Limb (tissue), 2 donors: Measurements from ENCODE around the gene BARX1.
"Not testable (repeated sequence)": the region's sequence is repeated elsewhere in the genome, so short reads cannot be mapped to it uniquely, and the experiment has no call there.

Experiments used
- DNase-seq, 2 donors: peaks; one replicate each; pipeline ENCODE4 v3.0.0-alpha.2; 2016; ENCODE audit errors: extremely low spot score in 2 of 2

The BARX1 gene, protein sequence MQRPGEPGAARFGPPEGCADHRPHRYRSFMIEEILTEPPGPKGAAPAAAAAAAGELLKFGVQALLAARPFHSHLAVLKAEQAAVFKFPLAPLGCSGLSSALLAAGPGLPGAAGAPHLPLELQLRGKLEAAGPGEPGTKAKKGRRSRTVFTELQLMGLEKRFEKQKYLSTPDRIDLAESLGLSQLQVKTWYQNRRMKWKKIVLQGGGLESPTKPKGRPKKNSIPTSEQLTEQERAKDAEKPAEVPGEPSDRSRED

DNA sequence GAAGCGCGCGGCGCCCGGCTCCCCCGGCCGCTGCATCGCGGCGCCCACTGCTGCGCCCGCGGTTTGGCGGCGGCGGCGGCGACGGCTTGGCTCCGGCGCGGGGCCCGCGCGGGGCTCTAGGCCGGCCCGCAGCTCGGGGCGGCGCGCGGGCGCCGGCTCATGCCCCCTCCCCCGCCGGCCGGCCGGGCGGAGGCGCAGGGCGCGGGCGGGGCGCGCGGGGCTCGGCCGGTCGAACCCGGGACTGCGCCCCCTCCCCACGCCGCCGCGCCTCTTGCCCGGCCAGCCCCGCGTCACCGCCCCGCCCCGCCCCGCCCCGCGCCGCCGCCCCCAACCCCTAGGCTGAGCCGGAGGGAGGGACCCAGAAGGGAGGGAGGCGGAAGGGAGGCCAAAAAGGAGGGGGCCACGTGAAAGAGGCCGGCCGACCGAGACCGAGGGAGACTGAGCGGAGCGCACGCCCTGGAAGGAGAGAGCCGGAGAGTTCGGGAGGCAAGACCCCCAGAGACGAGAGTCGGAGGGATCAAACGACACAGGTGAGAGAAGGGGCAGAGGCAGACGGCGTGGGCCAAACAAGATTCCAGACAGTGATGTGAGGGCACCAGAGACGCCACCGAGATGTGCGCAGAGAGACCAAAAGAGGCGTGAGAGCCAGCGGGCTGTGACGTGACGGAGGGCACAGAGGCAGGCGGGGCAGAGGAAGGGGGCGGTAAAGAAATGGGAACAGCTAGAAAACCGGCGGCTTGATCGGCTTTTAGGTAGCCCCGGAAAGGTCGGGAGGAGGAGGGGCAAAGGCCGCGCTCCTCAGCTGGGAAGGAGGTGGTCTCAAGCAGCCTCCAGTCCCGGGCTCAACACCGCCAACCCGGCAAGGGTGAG is at the start of gene BARX1:
Gene BARX1, minus strand, starts transcription at position 245 of the 870 bp plus-strand sequence. Its CDS starts 209 bp downstream, at position 36.
- DNase-seq = peak in 1 of 2 donors; percentile 63

DNA sequence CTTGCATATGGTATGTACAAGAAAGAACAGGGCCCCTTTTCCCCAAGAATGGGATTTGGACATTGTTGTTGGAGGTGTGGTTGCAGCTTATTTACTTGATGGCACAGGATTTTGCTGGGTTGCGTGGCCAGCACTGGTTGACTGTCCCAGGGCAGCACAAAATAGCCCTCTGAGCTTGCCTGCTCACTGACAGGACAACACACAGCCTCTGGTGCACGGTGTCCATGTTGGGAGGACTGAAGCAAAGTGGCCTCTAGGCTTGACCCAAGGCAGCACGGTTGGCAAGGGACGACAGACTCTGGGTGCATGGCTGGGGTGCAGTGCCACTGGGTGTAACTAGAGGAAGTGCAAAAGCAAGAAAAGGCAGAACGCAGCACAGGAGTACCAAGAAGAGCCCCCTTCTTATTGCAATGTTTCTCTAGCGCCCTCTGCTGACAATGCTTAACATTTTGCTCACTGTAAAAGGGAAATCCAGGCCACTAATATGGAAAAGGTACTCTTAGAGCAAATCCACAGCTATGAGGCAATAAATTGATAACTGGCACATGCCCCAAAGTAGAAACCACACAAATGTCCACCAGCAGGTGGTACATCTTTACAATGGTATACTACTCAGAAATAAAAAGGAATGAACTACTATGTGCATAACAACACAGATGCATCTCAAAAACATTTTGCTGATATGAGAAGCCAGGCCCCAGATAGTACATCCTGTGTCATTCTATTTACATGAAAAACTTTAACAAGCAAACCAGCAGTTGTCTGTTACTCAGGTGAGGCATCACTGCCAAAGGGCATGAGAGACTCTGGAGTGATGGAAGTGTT is 47.4 kb upstream of the BARX1 start:
- peak; percentile 21 to 44 for DNase-seq

DNA sequence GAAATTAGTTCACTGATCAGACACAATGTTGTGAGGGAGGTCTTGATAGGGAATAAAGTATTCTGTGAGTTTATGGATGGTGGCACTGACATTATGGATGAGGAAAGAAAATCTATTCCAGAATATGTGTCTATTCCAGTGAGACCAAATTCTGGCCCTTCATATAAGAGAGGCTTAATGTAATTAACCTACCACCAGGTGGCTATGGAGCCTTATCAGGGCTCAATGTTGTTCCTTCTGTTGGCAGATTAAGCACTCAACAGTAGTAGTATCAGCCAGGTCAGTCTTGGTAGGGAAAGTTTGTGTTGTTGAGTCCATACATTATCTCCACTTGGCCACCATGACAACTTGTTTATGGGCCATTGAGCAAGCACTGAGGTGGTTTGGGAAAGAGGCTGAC is 41.7 kb upstream of the BARX1 start:
- no peak for DNase-seq

DNA sequence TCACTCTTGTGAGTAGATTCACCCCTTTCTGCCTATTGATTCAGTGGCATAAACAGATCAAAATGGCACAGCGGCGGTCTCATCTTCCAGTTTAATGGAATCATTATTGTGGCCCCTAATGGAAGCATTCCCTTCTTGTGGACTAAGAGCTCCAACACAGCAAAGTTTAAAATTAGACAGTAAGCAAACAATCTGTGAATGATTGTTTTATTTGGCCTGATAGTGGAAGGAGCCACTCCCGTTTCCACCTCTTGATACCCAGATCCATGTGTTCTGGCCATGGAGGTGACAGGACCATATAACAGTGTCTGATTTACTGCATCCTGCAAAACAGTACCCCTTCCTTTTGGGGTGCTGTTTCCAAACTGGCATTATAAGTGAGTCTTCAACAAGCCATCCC is 41.2 kb upstream of the BARX1 start:
- DNase-seq = no peak

DNA sequence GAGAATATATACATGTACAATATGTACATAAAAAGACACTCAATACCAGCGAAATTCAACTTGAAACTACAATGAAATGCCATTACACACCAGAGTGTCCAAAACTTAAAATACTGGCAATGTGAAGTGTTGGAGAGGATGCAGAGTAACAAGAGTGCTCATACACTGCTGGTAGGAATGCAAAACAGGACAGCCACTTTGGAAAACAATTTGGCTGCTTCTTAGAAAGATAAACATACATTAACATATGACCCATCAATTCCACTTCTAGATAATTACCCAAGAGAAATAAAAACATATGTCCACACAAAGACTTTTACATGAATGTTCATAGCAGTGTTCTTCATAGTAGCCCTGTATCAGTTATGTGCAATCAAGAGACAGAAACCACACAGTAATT is 39.4 kb upstream of the BARX1 start:
- DNase-seq = no peak

DNA sequence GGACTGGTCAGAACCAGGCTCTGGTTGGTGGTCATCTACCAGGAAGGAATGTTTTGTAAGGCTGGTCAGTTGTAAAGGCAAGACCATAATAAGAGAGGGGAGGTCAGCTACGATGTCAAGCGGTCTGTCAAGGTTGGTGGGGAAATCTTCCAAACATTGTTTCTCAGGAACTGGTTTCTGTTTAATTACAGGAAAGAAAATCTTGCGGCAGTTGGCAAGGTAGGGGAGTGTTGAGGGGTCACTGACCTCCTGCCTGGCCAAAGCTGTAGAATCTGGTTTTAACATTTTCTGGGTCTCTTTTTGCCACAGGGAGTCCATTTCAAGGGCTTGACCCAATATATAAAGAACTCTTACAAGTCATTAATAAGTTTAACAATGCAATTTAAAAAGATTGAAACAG is 39.0 kb upstream of the BARX1 start:
- DNase-seq = no peak

DNA sequence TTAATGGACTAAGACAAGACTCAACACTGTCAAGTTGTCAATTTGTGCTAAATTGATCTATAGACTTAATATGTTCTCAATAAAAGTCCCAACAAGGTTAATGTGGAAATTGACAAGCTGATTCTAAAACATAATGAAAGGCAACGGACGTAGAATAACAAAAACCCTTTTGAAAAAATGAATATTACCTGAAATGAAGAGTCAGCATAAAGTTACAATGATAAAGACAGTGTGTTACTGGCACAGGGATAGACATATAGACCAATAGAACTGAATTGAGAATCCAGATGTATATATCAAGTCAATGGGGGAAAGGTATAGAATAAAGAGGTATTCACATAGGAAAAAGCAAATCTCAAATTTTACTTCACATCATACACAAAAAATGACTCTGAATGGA is 37.7 kb upstream of the BARX1 start:
- no peak for DNase-seq

DNA sequence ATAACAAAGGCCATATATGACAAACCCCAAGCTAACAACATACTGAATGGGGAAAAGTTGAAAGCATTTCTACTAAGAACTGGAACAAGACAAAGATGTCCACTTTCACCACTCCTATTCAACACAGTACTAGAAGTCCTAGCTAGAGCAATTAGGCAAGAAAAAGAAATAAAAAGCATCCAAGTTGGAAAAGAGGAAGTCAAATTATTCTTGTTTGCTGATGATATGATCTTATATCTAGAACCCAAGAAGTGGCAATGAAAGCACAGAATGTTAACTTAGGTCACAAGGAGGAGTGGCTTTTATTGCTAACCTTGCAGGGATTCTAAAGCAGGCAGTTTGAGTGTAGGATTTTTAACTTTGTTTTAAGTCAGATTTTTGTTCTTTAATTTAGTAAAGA is 35.3 kb upstream of the BARX1 start:
- no peak for DNase-seq

DNA sequence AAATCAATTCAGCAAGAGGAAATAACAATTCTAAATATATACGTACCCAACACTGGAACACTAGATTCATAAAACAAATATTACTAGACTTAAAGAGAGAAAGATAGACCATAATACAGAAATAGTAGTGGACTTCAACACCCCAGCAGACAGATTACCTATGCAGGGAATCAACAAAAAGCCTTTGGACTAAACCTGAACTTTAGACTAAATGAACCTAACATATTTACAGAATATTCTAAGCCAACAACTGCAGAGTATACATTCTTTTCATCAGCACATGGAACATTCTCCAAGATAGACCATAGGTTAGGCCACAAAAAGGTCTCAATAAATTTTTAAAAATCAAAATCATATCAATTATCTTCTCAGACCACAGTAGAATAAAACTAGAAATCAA is 32.9 kb upstream of the BARX1 start:
- no peak for DNase-seq

DNA sequence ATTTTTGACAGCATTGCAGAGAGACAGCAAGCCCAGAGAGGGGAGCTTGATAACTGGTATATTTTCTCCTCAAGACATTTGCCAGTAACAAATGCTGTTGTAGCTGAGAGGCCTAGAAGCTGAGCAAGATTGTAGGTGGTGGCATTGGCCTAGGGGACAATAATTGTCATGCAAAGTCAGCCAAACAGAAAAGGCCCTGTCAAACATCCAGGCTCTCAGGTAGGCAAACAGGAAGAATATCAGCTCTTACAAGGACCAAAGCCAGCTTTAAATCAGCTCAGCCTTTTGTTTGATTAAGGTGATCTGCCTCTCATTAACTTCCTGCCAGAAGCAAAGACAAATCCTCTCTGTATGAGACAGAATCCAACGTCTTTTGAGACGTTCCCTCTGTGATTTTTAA is 29.7 kb upstream of the BARX1 start:
- DNase-seq = no peak

DNA sequence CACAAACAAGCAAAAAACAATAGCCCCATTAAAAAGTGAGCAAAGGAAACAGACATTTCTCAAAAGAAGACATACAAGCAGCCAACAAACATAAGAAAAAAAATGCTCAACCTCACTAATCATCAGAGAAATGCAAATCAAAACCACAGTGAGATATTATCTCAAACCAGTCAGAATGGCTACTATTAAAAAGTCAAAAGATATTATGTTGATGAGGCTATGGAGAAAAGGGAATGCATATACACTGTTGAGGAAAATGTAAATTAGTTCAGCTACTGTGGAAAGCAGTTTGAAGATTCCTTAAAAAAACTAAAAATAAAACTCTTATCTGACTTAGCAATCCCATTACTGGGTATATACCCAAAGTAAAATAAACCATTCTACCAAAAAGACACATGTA is 28.7 kb upstream of the BARX1 start:
- no peak for DNase-seq

DNA sequence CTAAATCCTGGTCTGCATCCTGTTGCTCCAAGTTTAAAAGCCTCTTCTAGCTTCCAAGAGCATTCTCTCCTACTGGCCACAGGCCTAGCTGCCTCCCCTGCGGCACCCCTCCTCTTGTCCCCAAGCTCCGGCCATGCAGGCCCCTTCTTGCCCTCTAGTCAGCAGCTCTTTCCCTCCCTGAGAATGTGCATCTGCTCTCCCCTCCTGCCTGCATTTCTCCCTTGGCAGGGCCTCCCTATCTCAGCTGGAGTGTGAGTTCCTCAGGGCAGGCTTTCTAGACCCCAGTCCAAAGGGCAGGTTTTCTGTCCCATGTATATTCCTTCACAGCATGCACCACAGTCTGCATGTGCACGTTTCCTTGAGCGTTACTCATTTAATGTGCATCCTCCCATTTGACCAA is 24.6 kb upstream of the BARX1 start:
- no peak for DNase-seq

DNA sequence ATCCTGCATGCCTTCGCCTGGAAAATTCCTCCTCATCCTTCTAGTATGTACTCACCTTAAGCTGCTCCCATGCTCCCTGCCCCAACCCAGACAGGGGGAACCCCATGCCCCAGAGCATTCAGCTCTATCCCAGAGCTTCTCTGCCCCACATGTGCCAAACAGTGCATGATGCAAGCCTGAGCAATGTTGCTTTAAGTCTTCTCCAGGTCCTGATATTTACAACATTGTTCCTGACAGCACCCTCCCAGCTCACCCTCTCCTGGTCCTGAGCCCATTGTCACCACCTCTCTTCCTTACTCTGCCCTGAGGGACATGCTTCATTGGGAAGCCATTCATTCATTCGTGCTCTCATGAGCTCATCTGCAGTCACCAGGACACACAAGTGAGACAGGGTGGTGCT is 23.4 kb upstream of the BARX1 start:
- no peak for DNase-seq

DNA sequence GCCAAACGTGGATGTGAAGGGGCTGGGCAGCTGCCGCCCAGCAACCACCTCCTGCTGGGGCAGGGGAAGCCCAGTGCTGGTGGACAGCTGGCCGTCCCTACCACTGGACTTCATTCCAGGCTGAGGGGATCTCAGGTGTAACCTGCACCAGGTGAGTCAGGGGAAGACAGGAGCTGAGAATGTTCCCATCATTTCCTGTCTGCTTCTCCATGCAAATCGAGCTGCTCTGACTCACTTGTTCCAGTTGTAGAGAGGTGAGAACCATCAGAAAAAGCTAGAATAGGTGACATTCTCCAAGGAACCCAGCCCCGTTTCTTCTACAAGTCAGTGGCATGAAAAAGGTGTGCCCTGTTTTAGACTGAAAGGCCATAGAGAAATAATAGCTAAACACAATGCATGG is 21.8 kb upstream of the BARX1 start:
- DNase-seq = no peak

DNA sequence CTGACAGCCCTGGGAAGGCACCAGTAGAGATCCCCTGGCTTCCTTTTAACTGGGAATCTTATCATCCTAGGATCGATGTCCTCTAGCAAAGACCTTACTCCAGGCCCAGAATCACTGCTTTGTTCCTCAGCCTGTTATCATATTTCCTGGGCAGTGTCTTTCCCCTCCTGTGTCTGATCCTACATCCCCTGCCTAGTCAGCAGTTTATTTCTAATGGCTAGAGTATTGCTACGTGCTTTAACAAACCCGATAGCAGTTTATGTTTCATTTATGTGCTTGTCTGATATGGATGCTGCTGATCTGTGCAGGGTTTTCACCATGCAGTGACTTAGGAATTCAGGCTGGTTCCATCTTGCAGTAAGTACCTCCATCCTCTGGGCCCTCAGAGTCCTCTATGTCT is 20.9 kb upstream of the BARX1 start:
- no peak for DNase-seq

DNA sequence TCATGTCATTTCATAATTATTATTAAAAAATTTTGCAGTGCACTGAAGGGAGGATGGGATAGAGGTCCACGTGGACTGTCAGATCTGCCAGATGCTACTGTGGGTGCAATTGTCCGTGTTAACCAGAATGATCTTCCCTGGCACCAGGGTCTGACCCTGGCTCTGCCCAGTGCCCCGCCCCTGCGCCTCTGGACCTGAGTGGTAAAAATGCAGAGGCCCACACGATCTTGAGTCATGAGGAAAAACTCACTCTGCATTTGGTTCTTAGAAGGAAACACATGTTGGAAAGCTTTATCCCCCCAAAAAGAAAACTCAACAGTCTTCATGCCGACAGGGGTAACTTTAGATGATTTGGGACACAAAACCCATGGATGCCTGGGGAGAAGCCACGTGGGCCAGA is 20.1 kb upstream of the BARX1 start:
- no peak for DNase-seq

DNA sequence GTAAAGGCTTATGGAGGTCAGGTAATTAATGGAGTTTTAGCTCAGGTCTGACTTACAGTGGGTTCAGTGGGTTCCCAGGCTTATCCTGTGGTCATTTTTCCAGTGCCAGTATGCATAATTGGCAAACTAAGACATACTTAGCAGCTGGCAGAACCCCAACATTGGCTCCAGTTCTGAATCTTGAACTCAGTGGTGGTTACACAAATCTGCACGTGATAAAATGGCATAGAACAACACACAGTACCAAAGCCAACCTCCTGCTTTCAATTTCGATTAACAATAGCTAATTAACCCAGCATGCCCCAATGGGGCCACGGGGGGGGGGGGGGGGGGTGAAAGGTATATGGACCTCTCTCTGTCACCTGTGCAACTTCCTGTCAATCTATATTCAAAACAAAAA is 19.0 kb upstream of the BARX1 start:
- no peak for DNase-seq

DNA sequence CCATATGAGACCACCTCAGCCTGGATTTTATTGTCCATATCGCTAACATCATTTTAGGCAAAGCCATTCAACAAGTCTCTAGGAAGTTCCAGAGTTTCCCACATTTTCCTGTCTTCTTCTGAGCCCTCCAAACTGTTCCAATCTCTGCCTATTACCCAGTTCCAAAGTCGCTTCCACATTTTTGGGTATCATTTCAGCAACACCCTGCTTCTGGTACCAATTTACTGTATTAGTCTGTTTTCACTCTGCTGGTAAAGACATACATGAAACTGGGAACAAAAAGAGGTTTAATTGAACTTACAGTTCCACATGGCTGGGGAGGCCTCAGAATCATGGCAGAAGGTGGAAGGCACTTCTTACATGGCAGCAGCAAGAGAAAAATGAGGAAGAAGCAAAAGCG is 17.5 kb upstream of the BARX1 start:
- not testable (repeated sequence) for DNase-seq

DNA sequence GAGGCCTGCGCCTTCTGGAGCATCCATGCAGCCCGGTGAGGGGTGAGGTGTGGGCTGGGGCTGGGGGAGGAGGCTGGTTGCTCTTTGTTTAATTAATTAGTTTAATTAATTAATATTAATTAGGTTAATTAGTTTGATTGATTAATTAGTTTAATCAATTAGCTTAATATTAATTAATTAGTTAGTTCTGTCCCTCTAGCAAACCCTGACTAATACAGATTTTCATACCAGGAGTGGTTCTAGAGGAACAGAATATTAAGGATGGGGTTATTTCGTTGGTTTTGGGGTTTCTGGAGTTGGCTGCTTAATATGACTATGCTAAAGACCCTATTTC is 14.1 kb upstream of the BARX1 start:
- no peak for DNase-seq

DNA sequence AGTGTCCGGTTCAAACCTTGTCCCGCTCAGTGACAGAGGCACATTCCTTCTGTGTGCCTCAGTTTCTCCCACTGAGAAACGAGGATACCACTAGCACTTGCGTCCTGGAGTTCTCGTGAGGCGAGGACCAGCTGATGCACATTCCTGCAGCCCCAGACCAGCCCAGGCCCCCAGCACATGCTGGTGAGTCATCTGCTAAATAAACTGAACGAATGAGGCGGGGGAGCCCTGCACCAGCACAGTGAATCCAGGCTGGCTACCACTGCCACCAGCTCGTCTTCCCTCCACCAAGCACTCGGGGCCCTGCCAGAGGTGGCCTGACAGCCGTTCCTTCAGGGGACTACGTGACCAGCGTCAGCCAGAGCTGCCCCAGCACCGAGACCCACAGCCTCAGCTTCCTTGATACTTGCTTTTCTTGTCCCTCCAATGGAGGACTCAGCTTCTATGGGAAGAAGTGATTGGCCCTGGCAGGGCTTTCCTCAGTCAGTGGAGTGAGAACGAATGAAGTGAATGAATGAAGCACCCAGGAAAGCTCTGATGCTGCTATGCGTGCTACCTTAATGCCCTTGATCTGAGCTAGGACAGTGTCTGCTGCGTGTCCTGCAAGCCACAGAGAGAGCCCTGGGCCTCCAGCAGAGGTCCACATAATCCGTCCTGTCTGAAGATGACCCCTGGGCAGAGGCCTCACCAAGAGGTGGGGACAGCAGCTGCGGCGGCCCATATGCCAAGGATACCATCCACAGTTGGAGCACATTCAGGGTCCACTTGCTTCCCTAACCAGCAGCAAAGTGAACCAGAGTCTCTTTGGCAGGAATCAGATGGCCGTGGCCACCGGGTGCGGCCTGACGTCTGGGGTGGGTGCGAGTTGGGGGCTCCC is 13.5 kb upstream of the BARX1 start:
- no peak for DNase-seq

DNA sequence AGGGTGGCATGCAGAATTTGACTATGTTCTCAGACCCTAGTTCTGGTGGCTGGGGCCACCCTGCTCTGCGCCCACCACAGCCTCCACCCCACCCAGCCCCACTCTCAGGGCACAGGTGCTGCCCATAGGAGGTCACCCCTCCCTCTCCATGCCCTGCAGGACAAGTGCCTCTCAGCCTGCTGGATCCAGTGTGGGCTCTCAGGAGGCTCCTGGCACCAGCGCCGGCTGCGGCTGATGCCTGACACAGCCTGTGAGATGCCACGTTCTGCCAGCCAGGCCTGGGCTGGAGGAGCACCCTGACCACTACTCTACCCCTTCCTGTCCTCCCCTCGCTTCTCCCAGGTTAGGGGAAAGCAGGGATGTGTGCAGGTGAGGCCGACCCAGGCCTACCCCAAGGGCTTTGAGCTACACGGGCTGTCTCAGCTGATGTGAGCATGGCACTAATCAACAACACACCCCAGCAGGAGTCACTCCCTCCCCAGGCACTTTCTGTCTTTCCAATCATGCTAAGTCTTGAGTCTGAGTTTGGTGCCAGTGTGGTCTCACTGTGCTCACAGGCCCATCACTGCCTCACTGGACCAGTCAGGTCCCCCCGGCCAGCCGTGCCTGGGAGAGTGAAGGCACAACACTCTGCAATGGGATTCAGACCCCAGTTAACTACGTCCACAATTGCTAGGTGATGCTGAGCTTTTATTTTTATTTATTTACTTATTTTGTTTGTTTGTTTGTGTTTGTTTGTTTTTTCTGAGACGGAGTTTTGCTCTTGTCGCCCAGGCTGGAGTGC is 12.1 kb upstream of the BARX1 start:
- DNase-seq = no peak
